A549 (cell line): ENCODE data around the gene RAB42. TPM values are rescaled to one million over a fixed set of nuclear protein-coding genes. Genes with fewer than 3 reads are reported as not detected.

Source experiments
- ATAC-seq, 2 experiments: fragments of 200-7000 bp in 1 of 2; fragments of >200 bp in 1 of 2; cut with Nextera tagmentation in 1 of 2; cut with Tn5 transposase in 1 of 2; 3 replicates each; pipeline versions ENCODE4 v1.8.0 to v1.9.1; 2018 to 2020; ENCODE audit warnings: mild to moderate bottlenecking in 1 of 2, moderate library complexity in 1 of 2
- CTCF ChIA-PET: fragments of 300-600 bp; sonication (Branson Sonifier 250); formaldehyde crosslinking; extraction: SDS; loops from one replicate; lab custom pipeline; 2021; ENCODE audit warnings: antibody characterized with exemption, inconsistent platforms; lab: Yijun Ruan, JAX
- POLR2A ChIA-PET: fragments of 350-600 bp; formaldehyde crosslinking; extraction: SDS; loops from one replicate; lab custom pipeline; 2021; ENCODE audit warnings: antibody characterized with exemption, inconsistent platforms; lab: Yijun Ruan, JAX
- DNase-seq, 2 experiments: peaks; one replicate each; pipeline versions ENCODE4 v3.0.0 to v3.0.0-alpha.2; 2011 to 2016; ENCODE audit warnings: low read depth in 1 of 2, low spot score in 1 of 2
- FAIRE-seq: peaks from 2 replicates; lab custom pipeline; 2011; peaks lifted over from hg19 to GRCh38; lab: Jason Lieb, UNC
- H3K27ac ChIP-seq, 2 experiments: fragments of >200 bp; sonication (Bioruptor Twin); formaldehyde crosslinking; 3 replicates each; pipeline ENCODE4 v1.5.1; 2016 to 2017
- H3K4me1 ChIP-seq: fragments of >200 bp; sonication (Bioruptor Twin); formaldehyde crosslinking; 3 replicates; pipeline ENCODE4 v1.6.1; 2016
- H3K4me2 ChIP-seq: fragments of >200 bp; sonication (Bioruptor Twin); formaldehyde crosslinking; 3 replicates; pipeline ENCODE4 v1.6.1; 2016
- H3K4me3 ChIP-seq: fragments of >200 bp; sonication (Bioruptor Twin); formaldehyde crosslinking; 3 replicates; pipeline ENCODE4 v1.5.1; 2016
- H3K9me3 ChIP-seq: fragments of >200 bp; sonication (Bioruptor Twin); formaldehyde crosslinking; 3 replicates; pipeline ENCODE4 v1.6.1; 2016
- BHLHE40 ChIP-seq: IDR thresholded peaks from 2 replicates; pipeline ENCODE4 v1.6.1; 2012; ENCODE audit warnings: low read depth, low read length, inconsistent platforms
- CBX8 ChIP-seq: fragments of 200-600 bp; sonication (generic); IDR thresholded peaks from 2 replicates; pipeline ENCODE4 v1.6.1; 2016
- CHD2 ChIP-seq: fragments of 150-350 bp; IDR thresholded peaks from 2 replicates; pipeline ENCODE4 v1.6.1; 2014; ENCODE audit warnings: low read length; ENCODE audit not compliant: partially characterized antibody
- CHD4 ChIP-seq: fragments of 200-600 bp; sonication (generic); IDR thresholded peaks from 2 replicates; pipeline ENCODE4 v1.6.1; 2016; ENCODE audit warnings: antibody characterized with exemption, mild to moderate bottlenecking, borderline replicate concordance
- EHF ChIP-seq: fragments of 250-450 bp; sonication (Bioruptor Pico); IDR thresholded peaks from 2 replicates; pipeline ENCODE4 v1.5.0; 2020; ENCODE audit warnings: mild to moderate bottlenecking
- ESRRA ChIP-seq: fragments of 150-350 bp; IDR thresholded peaks from 2 replicates; pipeline ENCODE4 v1.6.1; 2014; ENCODE audit warnings: mild to moderate bottlenecking, low read length, borderline replicate concordance
- HMGXB4 ChIP-seq: fragments of 250-450 bp; sonication (Bioruptor Pico); IDR thresholded peaks from 2 replicates; pipeline ENCODE4 v1.5.0; 2021; ENCODE audit warnings: mild to moderate bottlenecking, moderate library complexity, borderline replicate concordance
- HOXA7 ChIP-seq: fragments of 250-450 bp; sonication (Bioruptor Pico); IDR thresholded peaks from 2 replicates; pipeline ENCODE4 v1.5.0; 2020; ENCODE audit warnings: mild to moderate bottlenecking, moderate library complexity
- HOXB13 ChIP-seq: fragments of 250-450 bp; sonication (Bioruptor Pico); IDR thresholded peaks from 2 replicates; pipeline ENCODE4 v1.5.0; 2020; ENCODE audit warnings: low read depth, mild to moderate bottlenecking, moderate library complexity
- KDM1A ChIP-seq: fragments of 200-600 bp; sonication (generic); IDR thresholded peaks from 2 replicates; pipeline ENCODE4 v1.6.1; 2016; ENCODE audit warnings: low read depth, mild to moderate bottlenecking
- MAFK ChIP-seq: fragments of 450-650 bp; IDR thresholded peaks from 2 replicates; pipeline ENCODE4 v1.6.1; 2014; ENCODE audit not compliant: partially characterized antibody
- MAX ChIP-seq: IDR thresholded peaks from 2 replicates; pipeline ENCODE4 v1.6.1; 2012
- MYC ChIP-seq: IDR thresholded peaks from 2 replicates; pipeline ENCODE4 v1.6.1; 2012; ENCODE audit warnings: mild to moderate bottlenecking, inconsistent platforms, low read length, improper control_type of control experiment, borderline replicate concordance
- NPAS2 ChIP-seq: fragments of 250-450 bp; sonication (Bioruptor Pico); IDR thresholded peaks from 2 replicates; pipeline ENCODE4 v1.8.0; 2022; ENCODE audit warnings: mild to moderate bottlenecking, moderate library complexity, borderline replicate concordance
- PHF8 ChIP-seq: fragments of 200-600 bp; sonication (generic); IDR thresholded peaks from 2 replicates; pipeline ENCODE4 v1.6.1; 2016; ENCODE audit warnings: low read depth, mild to moderate bottlenecking, antibody characterized with exemption, moderate library complexity, borderline replicate concordance
- RAD21 ChIP-seq, 2 experiments: fragments of >200 bp in 1 of 2; sonication (Bioruptor Twin) in 1 of 2; formaldehyde crosslinking in 1 of 2; IDR thresholded peaks in 1 of 2; conservative IDR thresholded peaks in 1 of 2; 2 replicates in 1 of 2; 3 replicates in 1 of 2; pipeline ENCODE4 v1.6.1; 2012 to 2018; ENCODE audit warnings: inconsistent platforms in 1 of 2
- RARB ChIP-seq: fragments of 250-450 bp; sonication (Bioruptor Pico); IDR thresholded peaks from 2 replicates; pipeline ENCODE4 v1.8.0; 2021; ENCODE audit warnings: mild to moderate bottlenecking, moderate library complexity
- RFX5 ChIP-seq: fragments of 450-650 bp; IDR thresholded peaks from 2 replicates; pipeline ENCODE4 v1.7.1; 2014; ENCODE audit warnings: antibody characterized with exemption, mild to moderate bottlenecking, moderate library complexity
- RNF2 ChIP-seq: fragments of 200-600 bp; sonication (generic); IDR thresholded peaks from 2 replicates; pipeline ENCODE4 v1.6.1; 2016; ENCODE audit warnings: low read depth, mild to moderate bottlenecking, antibody characterized with exemption, moderate library complexity, borderline replicate concordance
- SMC3 ChIP-seq: fragments of >200 bp; sonication (Bioruptor Twin); formaldehyde crosslinking; IDR thresholded peaks from 3 replicates; pipeline ENCODE4 v1.6.1; 2018; ENCODE audit warnings: inconsistent platforms
- TP53 ChIP-seq: fragments of 250-450 bp; sonication (Bioruptor Pico); IDR thresholded peaks from 2 replicates; pipeline ENCODE4 v1.5.0; 2021; ENCODE audit warnings: mild to moderate bottlenecking, moderate library complexity
- ZFP36 ChIP-seq: fragments of 450-650 bp; IDR thresholded peaks from 2 replicates; pipeline ENCODE4 v1.6.1; 2014; ENCODE audit warnings: borderline replicate concordance; ENCODE audit not compliant: partially characterized antibody
- WGBS: methylation state at CpG from one replicate; pipeline ENCODE4 v1.1.6; 2017; ENCODE audit errors: missing lambda C conversion rate; 5-methylcytosine and 5-hydroxymethylcytosine counted together
- polyA plus RNA-seq, 4 experiments: library from polyadenylated mRNA; depleted of rRNA in 3 of 4; stranded (reverse); fragments of >200 nt; fragmentation: RNase III in 1 of 4; extraction: RNeasy Plus Mini Kit Qiagen cat#74134 plus additional on column Dnase treatment in 1 of 4; gene quantifications; 2 replicates in 3 of 4; 3 replicates in 1 of 4; pipeline ENCODE4 v1.2.3, GENCODE V29; 2011 to 2017
- TF ChIP-seq, protein P1 (sequence below): fragments of 150-350 bp; IDR thresholded peaks from 2 replicates; pipeline ENCODE4 v1.6.1; 2014; ENCODE audit warnings: low read depth, mild to moderate bottlenecking, low read length
- TF ChIP-seq, protein P2 (sequence below): fragments of >200 bp; sonication (Bioruptor Twin); formaldehyde crosslinking; IDR thresholded peaks from 2 replicates; pipeline ENCODE4 v1.6.1; 2016
- TF ChIP-seq, protein P3 (sequence below): fragments of 450-650 bp; IDR thresholded peaks from 2 replicates; pipeline ENCODE4 v1.6.1; 2014; ENCODE audit warnings: antibody characterized with exemption

Gene RAB42
- polyA plus RNA-seq, 2 of the 4 experiments (the other 2 are of a cell fraction) = 0.81 to 2.3 TPM

- 89% methylated on average over 3 of the region's 5 CpGs for WGBS
- ChIA-PET POLR2A (no interaction called here), CTCF (interaction anchor here (1.1 kb wide), 1 partner anchor 95 kb away, joined by 3 read pairs; no protein-coding TSS in a partner anchor)
- DNase-seq (no peak), FAIRE-seq (no peak), ATAC-seq (no peak)
- Histone ChIP-seq H3K4me1 (no peaks in the 10 kb centered on the region), H3K4me2 (no peak overlapping the region), H3K27ac (no peak overlapping the region), H3K4me3 (no peak overlapping the region), H3K9me3 (no peaks in the 10 kb centered on the region)
- TF ChIP-seq HMGXB4 (CRISPR knock-in tag) = no peak
- no peak for TF ChIP-seq ZFP36
- TF ChIP-seq ESRRA = no peak
- no peak for TF ChIP-seq PHF8
- TF ChIP-seq, protein P1, sequence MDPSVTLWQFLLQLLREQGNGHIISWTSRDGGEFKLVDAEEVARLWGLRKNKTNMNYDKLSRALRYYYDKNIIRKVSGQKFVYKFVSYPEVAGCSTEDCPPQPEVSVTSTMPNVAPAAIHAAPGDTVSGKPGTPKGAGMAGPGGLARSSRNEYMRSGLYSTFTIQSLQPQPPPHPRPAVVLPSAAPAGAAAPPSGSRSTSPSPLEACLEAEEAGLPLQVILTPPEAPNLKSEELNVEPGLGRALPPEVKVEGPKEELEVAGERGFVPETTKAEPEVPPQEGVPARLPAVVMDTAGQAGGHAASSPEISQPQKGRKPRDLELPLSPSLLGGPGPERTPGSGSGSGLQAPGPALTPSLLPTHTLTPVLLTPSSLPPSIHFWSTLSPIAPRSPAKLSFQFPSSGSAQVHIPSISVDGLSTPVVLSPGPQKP = no peak
- no peak for TF ChIP-seq HOXA7
- TF ChIP-seq TP53 (CRISPR knock-in tag) = no peak
- TF ChIP-seq CBX8 = no peak
- TF ChIP-seq EHF (CRISPR knock-in tag) = no peak
- no peak for TF ChIP-seq RFX5
- TF ChIP-seq RAD21 (conservative IDR thresholded peaks at IDR 0.05 in 1 of 2, IDR thresholded peaks at IDR 0.05 in 1 of 2) = no peak
- TF ChIP-seq BHLHE40 = no peak
- no peak for TF ChIP-seq KDM1A
- no peak for TF ChIP-seq RARB (CRISPR knock-in tag)
- TF ChIP-seq MAX = no peak
- no peak for TF ChIP-seq CHD4
- TF ChIP-seq HOXB13 (CRISPR knock-in tag) = no peak
These were observed 21.1 kb downstream of the RAB42 start for GRCh38 chr1:28613175-28613574.

DNA sequence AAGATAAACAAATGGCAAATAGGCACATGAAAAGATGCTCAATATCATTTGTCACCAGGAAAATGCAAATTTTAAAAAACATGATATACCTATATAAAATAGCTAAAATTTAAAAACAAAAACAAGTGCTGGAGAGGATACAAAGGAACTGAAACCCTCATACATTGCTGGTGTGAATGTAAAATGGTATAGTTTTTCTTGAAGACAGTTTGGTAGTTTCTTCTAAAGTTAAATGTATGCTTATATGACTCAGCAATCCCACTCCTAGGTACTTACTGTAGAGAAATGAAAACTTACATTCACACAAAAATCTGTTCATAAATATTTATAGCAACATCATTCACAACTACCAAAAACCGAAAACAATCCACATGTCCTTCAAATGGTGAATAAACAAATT is 39.6 kb downstream of the RAB42 start:
- Histone ChIP-seq H3K9me3 (no peaks in the 10 kb centered on the region), H3K27ac (no peak overlapping the region), H3K4me2 (no peak overlapping the region), H3K4me3 (no peak overlapping the region), H3K4me1 (peaks cover 20% of the 10 kb centered on the region)
- CTCF ChIA-PET = interaction anchor here (0.7 to 1.0 kb wide), 3 partner anchors 78 to 333 kb away, joined by 3 read pairs; no protein-coding TSS in a partner anchor
- FAIRE-seq (no peak), ATAC-seq (no peak), DNase-seq (no peak)
- 81% methylated on average over 1 of the region's 1 CpG for WGBS
- POLR2A ChIA-PET = no interaction called here
- TF ChIP-seq TP53 (CRISPR knock-in tag) (no peak), MYC (no peak)
- TF ChIP-seq, protein P2, sequence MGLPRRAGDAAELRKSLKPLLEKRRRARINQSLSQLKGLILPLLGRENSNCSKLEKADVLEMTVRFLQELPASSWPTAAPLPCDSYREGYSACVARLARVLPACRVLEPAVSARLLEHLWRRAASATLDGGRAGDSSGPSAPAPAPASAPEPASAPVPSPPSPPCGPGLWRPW = no peak

- no peak for ATAC-seq
- WGBS = 91% methylated on average over 4 of the region's 4 CpGs
- no peak overlapping the region for H3K27ac ChIP-seq
- ChIA-PET CTCF (no interaction called here), POLR2A (no interaction called here)
- no peak overlapping the region for H3K4me3 ChIP-seq
- no peak for DNase-seq
- TF ChIP-seq, protein P1 = no peak
- TF ChIP-seq, protein P2 = no peak
- TF ChIP-seq, protein P3, sequence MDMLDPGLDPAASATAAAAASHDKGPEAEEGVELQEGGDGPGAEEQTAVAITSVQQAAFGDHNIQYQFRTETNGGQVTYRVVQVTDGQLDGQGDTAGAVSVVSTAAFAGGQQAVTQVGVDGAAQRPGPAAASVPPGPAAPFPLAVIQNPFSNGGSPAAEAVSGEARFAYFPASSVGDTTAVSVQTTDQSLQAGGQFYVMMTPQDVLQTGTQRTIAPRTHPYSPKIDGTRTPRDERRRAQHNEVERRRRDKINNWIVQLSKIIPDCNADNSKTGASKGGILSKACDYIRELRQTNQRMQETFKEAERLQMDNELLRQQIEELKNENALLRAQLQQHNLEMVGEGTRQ = no peak
- TF ChIP-seq RNF2 (no peak), NPAS2 (CRISPR knock-in tag) (no peak), CHD2 (no peak), SMC3 (no peak), MAFK (no peak)
- TF ChIP-seq, all 56 proteins: peak for 0
- no peak for FAIRE-seq
- H3K4me2 ChIP-seq = no peak overlapping the region
- peaks cover 20% of the 10 kb centered on the region for H3K4me1 ChIP-seq
- no peaks in the 10 kb centered on the region for H3K9me3 ChIP-seq
These were observed 40.5 kb downstream of the RAB42 start for GRCh38 chr1:28632560-28632959.
